NCI-H2196 treated with DMSO at 0.1 percent for 48 hours (cell line): Measurements from ENCODE around the gene ERGIC1.
"Not testable (repeated sequence)": the region's sequence is repeated elsewhere in the genome, so short reads cannot be mapped to it uniquely, and the experiment has no call there.

Experiments
- DNase-seq: peaks from one replicate; lab custom pipeline; 2025; ENCODE audit not compliant: unreplicated experiment; lab: John Stamatoyannopoulos, UW

The ERGIC1 gene, protein sequence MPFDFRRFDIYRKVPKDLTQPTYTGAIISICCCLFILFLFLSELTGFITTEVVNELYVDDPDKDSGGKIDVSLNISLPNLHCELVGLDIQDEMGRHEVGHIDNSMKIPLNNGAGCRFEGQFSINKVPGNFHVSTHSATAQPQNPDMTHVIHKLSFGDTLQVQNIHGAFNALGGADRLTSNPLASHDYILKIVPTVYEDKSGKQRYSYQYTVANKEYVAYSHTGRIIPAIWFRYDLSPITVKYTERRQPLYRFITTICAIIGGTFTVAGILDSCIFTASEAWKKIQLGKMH

GRCh38 chr5:172833686-172834414 is at the start of gene ERGIC1:
TSS of gene ERGIC1 (plus strand) at chr5:172834251. CDS start at chr5:172834414, 163 bp downstream.
- peak; percentile 54 for DNase-seq

GRCh38 chr5:172785429-172786088 is 48.5 kb upstream of the ERGIC1 start:
- DNase-seq: no peak

- no peak for DNase-seq
These were observed 47.2 kb upstream of the ERGIC1 start for GRCh38 chr5:172786736-172787462.

DNA sequence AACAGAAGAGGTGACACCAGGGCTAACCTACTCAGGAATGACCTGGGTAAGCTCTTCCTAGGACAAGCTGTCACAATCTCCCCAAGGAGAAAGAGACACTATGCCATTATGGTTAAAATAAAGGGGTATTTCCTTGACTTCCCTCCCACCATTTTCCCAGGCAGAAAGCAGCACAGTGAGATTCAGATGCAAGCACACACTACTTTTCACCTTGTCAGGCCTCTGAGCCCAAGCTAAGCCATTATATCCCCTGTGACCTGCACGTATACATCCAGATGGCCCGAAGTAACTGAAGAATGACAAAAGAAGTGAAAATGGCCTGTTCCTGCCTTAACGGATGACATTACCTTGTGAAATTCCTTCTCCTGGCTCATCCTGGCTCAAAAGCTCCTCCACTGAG is 46.5 kb upstream of the ERGIC1 start:
- DNase-seq: not testable (repeated sequence)

DNA sequence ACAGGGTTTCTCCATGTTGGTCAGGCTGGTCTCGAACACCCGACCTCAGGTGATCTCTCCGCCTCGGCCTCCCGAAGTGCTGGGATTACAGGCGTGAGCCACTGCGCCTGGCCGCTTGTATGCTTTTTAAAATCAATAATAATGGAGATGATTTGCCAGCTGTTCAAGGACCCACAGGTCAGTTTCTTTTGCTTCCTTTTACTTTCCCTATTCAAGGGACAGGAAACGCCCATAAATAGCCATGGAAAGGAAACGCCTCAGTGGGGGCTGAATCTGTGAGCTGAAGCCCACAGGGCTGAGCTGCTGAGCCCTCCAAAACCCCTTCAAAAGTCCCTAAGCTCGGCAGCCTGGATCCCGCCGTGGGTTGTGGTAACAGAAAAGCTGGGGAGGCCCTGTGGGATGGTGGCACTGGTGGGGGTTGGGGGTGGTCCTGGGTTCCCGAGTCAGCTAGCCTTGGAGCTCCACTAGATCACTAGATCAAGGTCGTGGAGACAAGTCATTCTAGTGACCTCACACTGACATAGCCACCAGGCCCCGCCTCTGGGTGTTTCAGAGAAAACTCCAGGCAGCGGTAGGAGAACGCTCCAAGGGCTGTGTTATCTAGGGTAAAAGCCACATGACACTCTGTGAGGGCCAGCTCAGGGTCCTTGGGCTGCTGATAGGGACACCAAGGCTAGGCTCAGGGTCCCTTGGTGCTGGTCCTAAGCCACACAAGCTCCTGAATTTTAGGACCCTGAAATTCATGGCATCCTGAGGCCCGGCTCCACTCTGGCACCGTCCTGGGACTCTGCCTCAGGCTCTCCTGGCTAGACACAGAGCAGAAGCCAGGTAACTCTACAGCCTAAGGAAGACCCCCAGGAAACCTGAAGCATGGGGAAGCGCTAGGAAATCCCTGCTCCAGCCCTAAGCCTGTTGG is 45.0 kb upstream of the ERGIC1 start:
- DNase-seq: no peak

DNA sequence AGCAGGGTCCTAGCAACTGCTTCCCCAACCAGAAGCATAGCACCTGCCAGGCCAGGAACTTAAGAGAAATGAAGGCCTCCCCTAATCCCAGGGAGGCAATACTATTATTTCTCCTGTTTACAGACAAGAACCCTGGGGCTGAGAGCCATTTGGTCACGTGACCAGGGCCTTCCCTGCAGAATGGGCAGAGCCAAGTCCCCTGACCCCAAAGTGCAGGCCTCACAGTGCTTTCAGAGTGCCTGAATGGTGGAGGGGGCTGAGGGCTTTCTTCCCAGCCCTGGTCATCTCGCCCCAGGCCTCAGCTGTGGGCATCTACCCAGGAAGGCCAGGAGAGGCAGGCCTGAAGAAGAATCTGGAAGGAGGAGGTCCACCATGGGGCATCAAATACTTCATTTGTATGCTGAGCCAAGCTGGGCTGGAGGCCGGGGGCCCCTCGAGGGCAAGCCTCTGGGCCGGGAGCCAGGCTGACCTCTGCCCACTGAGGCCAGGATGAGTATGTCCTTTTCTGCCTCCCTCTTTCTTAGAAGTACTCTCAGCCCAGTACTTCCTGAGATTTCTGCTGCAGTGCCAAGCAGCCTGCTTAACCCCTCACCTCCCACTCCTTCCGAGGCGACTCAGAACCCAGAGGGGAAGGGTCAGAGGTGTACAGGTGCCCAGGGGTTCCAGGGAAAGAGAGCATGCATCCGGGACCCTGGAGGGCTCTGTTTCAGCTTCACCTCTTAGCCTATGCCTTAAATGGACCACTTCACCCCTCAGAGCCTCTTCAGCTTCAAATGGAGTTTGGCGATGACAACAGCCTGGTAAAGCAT is 44.2 kb upstream of the ERGIC1 start:
- no peak for DNase-seq

DNA sequence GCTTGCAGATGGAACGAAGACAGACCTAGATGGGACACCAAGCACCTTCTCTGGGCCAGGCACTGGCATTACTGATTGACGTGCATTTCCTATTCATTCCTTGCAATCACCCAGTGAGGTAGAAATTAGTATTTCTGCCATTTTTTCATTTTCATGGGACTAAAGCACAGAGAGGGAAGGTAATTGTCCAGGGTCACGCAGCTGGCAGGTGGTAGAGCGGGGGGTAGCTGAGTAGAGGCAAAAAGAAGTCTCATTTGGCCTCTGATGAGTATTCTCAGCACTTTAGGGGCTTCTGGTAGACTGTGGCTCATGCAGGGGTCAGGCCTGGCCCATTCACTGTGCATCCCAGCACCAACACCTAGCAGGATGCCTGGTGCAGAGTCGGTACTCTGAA is 43.6 kb upstream of the ERGIC1 start:
- no peak for DNase-seq

- no peak for DNase-seq
These were observed 42.8 kb upstream of the ERGIC1 start for GRCh38 chr5:172791286-172791685.

- DNase-seq: no peak
These were observed 42.2 kb upstream of the ERGIC1 start for GRCh38 chr5:172791726-172792445.

DNA sequence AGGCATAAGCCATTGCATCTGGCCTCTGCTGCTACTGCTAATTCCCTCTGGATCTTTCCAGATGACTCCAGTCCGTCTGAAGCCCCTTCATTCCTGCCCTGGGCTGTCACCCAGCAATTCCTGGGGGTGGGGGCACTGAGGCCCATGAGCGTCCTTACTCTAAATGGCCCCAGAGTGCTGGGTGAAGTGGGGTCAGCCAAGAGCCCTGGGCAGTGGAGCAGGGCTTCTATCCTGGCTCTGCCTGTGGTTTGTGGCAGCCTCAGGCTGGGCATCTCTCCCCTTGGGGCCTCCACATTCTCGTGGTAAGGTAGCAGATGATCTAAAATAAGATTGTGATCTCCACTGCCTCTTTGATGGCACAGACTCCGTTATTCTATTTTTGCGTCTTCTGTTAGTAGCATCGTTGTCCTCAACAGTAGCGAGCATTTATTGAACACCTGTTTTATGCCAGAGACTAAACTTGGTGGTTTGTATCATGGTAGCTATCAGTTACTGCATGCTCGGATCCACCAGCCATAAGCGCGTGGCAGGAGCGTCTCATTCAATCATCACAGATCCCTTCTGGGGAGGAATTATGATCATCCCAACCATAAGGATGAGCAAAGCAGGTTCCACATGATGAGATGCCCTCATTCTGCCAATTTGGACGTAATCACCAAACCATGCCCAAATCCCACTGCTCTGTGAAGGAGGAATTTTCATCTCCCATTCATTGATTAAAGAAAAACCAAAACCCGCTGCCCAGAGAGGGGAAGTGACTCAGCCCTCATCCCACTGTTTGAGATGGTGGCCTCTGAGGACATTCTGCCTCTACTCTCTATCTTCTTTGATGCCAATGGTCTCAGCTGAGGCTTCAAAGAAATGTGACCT is 41.1 kb upstream of the ERGIC1 start:
- no peak for DNase-seq

DNA sequence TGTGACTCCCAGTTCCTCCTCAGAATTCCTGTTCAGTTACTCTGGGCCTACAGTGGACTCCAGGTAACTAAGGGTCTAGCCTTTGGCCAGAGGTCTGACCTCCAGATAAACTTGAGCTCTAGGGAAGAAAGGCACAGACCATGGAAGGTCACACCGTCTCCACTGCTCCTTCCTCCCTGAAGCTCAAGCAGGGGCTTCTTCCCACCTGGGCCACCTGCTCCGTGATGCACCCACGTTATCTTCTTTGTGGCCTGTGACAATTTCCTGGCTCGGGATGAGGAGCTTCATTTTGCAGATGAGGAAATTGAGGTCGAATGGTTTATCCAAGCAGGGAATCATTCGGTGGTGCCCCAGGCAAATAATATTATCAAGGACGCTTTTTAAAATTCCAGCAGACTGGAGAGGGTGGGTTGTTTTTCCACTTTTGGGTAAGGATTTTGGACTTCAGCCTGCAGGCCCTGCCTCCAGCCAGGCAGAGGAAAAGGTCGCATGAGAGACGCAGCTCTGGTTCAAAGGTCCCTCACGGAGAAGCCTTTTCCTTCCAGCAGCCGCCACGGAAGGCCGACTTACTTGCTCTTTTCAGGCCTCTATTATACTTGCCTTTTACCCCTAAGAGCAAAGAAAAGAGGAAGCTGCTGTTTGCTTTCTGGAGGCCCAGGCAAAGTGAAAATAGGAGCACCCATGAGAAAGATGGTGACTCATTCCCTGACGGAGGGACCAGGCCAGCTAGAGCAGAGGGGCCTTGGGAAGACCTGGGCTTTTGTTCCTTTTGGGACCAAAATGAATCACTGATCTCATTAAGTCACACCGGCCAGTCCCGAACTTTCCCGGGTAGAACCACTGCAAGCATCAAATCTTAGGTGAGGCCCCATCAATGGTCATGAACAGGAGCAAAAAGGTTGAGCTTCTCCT is 40.2 kb upstream of the ERGIC1 start:
- DNase-seq: no peak

DNA sequence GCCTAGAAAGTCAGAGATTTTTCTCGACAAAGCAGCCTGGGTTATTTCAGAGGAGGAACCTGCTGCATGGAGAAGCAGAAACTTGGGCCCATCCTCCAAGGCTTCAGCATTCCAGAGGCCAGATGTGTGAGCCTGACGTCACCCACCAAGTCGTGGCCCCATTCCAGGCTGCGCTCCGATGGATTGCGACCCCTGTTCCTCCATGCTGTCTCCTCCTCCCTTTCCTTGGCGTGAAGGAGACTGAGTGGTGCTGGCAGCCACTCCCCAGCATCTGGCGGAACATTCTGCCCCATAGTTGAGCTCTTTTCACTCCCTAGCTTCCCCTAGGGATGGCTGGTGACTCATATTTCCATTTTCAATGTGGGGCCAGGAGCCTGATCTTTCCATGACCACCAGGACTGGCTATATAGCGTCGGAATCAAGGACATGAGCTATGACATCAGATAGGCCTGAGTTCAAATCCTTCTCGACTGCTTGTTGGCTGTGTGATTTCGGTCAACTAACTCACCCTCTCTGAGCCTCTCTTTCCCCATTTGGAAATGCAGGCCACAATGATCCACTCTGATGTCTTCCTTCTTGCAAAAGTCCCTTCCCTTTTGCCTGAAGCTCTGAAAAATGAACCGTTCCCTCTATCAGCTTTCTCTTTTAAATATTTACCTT is 38.6 kb upstream of the ERGIC1 start:
- DNase-seq: no peak

GRCh38 chr5:172796306-172796705 is 37.7 kb upstream of the ERGIC1 start:
- DNase-seq: no peak

- DNase-seq: no peak
These were observed 36.3 kb upstream of the ERGIC1 start for GRCh38 chr5:172797771-172798191.

GRCh38 chr5:172798422-172799215 is 35.4 kb upstream of the ERGIC1 start:
- no peak for DNase-seq

- no peak for DNase-seq
These were observed 34.6 kb upstream of the ERGIC1 start for GRCh38 chr5:172799416-172799815.
